Gastrocnemius medialis (tissue), 4 donors: ENCODE measurements around the gene MAP3K19.

Experiments used
- CTCF ChIP-seq, 5 experiments: fragments of 450-650 bp in 3 of 5; fragments of 200-600 bp in 2 of 5; sonication (generic) in 2 of 5; IDR thresholded peaks in 4 of 5; conservative IDR thresholded peaks in 1 of 5; 1 replicate in 4 of 5; 2 replicates in 1 of 5; pipeline ENCODE4 v1.5.1; 2016 to 2019; ENCODE audit warnings: antibody characterized with exemption in 5 of 5, mild to moderate bottlenecking in 3 of 5, moderate library complexity in 3 of 5
- POLR2A ChIP-seq, 2 donors: fragments of 450-650 bp; IDR thresholded peaks; one replicate each; pipeline ENCODE4 v1.6.1; 2017; ENCODE audit warnings: antibody characterized with exemption in 2 of 2, mild to moderate bottlenecking in 2 of 2, moderate library complexity in 2 of 2

- TF ChIP-seq CTCF (IDR thresholded peaks at IDR 0.05 in 4 of 5, conservative IDR thresholded peaks at IDR 0.05 in 1 of 5) = no peak
- no peak for TF ChIP-seq POLR2A (IDR thresholded peaks at IDR 0.05)
Observed at GRCh38 chr2:134927195-134927594, 120.1 kb downstream of the MAP3K19 start.
